ENCODE measurements around the gene KIAA1614.

The KIAA1614 gene

DNA sequence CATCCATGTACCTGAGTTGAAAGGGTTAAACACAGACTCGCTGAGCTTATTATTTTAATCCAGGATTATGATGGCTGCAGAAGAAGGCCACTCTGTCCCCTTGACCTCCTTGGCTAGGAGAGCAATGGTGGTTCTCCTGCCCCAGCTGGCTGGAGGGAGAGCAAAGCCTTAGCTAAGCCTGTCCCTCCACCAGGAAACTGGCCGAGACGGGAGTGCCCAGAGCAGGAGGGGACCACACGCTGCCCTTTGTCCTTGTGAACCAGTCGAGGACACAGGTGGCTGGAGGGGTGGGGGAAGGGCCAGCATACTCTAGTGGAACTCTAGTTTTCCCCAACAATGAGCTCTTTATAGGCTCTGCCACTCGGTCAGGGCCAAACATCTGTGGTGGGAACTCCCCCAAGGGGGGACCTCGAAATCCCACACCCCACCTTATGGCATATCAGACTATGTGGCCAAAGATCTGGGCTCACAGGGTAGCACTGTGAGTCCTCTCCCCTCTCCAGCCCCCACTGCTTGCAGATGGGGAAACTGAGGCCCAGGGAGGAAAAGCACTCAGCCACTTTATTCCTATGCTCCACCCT is 12.9 kb downstream of the KIAA1614 start:
- no peak for DNase-seq

DNA sequence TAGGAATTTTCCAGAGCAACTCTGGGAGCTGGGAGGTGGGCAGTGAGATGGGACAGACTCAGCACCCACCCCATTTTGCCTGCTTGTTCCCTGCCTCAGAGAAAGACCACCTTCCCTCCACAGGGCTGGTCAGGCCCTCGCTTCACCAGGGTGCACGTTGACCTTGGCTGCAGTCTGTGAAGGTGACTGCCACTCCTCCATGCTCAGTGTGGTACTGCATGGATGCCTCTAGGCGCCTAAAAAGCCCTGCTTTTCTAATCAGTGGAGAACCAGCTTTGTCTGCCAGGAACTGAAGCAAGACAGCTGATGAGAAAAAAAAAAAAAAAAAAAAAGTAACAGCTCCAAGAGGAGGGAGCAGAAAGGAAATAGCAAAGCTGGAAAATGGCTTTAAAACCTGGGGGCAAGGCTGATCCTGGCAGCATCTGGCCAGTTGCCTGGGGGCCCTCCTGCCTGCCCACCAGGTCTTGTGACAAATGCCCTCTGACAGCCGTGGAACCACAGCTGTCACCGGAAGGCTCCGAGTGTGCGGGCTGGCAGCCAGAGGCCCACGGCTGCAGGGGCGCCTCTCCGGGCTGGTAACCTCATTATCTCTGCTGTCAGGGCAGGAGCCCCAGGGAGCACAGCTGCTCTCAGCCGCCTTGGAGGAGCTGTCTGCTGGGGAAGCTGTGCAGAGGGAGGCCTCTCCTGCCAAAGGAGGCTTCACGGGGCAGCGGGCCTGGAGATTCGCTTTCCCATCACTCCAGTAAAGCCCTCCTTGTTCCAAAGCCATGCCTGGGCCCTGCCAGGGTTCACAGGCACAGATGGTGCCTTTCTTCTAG is 13.7 kb downstream of the KIAA1614 start:
- peak; percentile 27 for DNase-seq

DNA sequence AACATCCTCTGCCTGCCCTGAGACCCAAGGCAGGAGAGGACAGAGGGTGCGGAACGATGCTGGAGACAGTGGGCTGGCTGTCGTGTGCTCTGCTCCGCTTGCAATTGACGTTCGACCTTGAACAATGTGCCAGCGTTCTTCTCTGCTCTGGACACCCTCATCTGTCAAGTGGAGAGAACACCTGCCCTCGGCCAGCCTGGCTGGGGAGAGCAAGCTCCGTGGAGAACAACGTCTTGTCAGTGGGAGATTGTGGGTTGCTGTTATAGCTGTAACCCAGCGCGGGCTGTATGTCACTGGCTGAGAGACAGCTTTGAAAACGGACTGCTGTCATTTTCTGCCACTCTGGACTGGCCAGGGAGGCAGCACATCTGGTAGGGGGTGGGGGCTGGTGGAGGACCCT is 14.7 kb downstream of the KIAA1614 start:
- DNase-seq, result no peak

DNA sequence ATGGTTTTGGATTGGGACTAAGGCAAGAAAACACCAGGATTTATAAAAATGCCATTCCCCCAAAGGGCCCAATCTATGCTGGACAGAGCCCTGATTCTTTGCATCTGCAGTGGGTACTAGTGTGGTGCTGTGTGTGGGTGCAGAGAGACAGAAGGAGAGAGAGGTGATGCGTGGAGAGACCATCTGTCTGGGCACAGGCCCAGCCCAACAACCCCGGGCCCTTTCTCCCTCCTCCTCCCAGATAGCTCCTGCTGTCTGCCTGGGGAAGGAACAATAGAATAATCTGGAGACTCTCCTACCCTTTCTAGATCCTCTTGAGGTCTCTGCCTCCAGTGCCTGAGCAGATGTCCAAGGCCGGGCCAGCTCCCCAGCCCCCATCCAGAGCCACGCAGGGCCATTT is 15.1 kb downstream of the KIAA1614 start:
- DNase-seq, result no peak

DNA sequence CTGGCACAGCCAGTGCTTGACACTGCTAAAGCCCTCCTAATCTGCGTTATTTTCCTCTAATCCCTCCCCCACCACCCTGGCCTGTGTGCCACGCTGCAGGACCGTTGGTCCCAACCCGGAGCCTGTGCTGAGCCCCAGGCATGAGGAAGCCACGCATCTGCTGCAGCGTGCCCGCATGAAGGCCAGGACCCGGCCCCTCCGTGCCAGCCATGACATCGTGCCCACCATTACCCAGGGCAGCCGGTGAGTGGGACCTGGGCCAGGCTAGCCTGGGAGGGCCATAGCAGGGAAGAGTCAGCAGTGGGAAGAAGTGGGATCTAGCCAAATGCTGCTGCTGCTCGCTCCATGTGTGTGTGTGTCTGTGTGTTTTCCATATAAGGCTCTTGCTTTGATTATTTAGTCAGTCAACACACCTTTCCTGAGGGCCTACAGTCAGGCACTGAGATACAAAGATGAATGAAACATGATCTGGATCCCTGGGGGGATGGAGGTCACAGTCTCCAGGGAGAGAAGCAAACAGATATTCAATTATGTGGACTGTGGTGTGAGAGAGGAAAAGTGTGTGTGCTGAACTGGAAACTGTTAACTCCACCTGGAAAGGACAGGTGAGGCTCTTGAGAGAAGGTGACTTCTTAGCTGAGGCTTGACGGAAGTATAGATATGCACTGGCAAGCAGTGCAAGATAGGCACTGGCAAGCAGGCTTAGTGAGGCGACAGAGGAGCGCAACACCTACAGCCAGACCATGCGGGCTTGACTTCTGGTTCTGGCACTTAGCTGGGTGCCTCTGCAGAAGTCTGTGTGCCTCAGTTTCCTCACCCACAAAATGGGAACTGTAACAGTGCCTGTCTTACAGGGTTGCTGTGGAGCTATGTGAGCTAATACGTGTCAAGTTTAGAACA is 15.9 kb downstream of the KIAA1614 start:
- no peak for DNase-seq

DNA sequence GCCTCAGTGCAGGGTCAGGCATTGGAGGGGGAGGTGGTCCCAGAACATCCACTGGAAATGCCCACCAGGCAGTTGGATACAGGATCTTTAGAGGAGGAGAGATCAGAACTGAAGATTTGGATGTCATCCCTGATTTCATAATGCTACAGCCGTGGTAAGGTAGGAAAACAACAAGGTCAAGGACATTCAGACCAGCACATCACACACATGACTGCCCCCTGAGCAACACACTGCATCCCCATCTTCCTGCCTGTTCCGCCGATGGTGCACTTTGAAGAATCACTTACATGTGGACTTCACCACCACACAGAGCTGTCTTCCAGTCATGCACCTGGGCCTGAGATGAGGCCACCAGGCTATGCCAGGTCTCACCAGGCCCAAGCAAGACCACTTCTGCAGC is 16.7 kb downstream of the KIAA1614 start:
- DNase-seq, result no peak

DNA sequence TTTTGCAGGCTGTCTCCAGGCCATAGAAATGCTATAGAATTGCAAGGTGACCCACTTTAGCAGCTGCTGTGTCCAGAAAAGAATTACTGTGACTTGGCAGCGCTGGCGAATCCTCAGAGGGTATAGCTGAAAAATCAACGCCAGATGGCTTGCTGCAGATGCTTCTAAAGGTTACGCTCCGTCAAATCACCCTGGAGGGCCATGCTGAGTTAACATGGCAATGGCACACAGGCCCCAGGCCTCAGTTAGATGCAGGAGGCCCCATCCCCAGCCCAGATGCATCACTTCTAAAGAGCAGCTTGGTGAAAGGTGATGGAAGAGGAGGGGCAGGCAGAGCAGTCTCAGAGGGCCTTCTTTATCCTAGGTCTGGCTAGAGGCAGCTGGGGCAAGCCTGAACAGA is 18.0 kb downstream of the KIAA1614 start:
- DNase-seq, result no peak

DNA sequence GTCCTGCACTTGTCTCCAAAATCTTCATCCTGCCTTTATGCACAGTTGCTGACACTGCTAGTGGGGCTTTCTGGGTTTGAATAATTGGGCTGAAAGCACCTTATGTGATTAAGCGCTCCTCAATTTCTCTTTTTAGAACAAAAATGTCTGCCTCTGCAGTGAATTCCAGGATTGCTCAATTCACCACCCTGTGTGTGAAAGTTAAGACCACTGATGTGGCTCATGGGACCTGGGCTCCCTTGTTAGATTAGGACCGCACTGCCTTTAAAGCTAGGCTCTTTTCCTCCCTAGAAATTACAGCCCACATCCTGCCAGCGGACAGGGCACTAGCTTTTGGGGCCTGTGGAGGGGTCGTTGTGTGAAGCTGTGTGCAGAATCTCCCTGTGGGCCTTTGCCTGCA is 18.8 kb downstream of the KIAA1614 start:
- DNase-seq, result no peak

DNA sequence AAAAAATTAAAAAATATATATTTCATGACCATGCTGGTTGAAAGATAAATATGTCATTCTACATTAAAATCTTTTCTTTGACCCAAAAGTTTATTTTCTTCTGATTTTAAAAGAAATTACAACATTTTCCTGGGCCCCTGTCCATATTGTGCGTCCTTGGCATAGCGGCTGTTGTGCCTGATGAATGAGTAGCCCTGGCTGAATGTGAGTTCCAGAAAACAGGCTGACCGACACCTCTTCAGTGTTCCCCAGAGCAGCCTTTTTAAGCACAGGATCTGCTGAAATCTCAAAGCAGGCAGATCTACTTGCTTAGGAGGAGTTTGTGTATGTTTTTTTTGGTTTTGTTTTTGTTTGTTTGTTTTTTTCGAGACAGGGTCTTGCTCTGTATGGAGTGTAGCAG is 19.7 kb downstream of the KIAA1614 start:
- DNase-seq, result no peak

DNA sequence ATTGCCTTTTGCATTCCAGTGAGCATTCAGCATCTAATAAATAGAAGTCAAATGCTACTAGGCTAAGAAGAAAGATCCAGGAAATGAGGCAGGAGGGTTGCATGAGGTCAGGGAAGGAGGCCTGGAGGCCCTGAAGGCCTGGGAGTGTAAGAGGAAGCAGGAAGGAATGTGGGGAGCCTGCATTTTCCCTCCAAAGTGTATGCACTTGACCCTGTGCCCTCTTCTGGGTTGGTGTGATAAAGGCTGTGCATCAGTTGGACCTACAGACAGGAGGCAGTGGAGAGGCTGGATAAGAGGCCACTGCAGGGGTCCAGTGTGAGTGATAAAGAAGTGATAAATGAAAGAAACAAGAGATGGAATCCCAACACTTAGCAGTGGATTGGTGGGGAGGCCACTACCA is 20.4 kb downstream of the KIAA1614 start:
- DNase-seq, result no peak

DNA sequence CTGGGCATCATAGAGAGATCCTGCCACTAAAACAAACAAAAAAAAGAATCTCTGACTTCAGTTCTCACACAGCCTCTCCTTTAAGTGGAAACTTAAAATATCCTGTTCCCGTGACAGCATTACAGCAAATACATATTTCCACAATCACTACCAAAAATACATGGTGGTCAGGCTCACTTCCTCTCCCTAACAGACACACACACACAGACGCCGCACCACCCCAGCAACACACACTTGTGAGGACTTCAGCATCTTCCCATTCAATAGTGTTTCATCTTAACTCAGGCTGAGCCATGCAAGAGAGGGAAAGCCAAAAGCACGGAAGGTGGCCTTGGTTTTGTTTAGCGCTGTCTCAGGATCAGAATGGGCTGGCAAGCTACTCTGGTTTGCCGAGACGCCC is 21.9 kb downstream of the KIAA1614 start:
- DNase-seq, result no peak

DNA sequence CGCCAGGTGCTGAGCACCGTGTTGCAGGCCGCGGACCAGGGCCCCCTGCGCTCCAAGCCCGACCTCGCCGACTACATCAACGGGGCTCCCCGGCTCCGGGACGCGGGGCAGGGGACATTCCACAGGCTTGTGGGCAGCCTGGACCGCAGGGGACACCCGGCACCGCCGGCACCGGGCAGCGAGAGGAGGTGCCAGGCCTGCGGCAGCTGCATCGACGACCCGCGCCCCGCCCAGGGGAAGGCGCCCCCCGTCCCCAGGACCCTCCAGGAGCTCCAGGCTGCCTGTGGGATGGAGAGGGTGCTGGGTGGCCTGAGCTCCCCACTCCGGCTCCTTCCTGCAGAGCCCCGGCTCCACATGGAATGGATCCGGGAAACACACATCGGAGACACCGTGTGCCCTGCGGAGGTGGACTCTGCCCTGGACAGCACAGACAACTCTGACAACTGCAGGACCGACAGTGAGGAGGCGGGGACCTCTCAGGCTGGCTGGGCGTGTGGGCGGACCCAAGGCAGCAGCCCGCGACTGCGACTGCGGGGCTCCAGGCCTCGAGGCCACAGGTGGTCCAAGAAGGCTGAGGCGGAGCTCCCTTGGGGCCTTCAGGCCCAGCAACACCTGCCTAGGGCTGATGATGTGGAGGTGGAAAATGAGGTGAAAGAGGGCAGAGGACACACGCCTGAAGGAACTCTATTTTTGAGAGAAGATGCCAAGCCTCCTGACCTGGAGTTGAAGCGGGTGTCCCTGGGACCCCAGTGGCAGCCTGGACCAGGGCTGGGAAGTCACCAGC is 22.8 kb downstream of the KIAA1614 start:
- DNase-seq, result no peak

DNA sequence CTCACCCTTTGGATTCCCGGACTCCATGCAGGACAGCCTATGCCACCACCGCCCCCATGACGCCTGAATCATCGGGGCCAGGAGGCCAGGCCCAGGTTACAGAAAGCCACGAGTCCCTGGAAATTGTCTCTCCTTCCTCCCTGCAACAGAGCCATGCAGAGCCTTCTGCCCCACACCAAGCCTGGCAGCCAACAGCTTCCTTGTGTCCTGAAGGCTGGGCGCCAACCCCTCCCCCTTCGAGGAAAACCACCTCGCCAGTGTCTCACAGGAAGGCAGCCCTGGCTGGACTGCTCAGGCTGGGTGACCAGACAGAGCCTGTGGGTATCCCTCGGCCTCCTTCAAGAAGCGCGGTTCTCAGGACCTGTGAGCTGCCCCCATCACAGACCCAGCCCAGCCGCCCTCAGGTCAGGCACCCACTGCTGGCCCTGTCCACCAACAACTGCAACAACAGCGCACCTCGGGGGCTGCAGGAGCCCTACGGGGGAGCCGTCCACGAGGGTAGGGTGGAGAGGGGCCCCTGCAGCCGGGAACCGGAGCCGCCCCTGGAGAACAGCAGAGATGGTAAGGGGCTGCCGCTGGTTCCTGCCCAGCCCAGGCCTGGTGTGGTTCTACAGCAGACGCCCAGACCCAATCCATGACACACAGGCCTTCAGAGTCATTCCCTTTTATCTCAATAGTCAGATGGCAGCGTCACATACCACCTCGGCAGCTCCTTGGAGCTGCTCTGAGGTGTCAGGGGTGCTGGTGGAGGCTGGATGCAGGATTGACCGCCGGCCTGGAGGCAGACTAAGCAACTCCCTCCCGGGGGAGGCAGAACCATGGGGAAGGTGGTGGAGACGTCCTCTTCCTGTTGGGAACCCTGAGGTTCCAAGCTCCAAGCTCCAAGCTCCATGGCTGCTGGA is 23.7 kb downstream of the KIAA1614 start:
- DNase-seq, result no peak

DNA sequence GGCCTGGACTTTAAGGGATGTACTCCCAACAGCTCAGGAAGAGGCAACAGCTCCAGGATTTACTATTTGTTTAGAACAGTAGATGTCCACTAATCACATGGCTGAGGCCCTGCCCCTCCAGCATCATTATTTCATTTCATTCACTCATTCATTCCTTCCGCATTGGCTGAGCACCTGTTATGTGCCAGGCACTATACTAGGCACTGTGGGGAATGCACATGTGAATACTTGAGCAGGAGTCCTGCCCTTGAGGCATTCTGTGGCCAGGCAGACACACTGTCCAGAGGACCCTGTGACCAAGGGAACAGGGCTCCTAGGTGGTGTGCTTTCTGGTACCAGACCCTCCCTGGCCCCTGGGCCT is 24.3 kb downstream of the KIAA1614 start:
- no peak for DNase-seq

DNA sequence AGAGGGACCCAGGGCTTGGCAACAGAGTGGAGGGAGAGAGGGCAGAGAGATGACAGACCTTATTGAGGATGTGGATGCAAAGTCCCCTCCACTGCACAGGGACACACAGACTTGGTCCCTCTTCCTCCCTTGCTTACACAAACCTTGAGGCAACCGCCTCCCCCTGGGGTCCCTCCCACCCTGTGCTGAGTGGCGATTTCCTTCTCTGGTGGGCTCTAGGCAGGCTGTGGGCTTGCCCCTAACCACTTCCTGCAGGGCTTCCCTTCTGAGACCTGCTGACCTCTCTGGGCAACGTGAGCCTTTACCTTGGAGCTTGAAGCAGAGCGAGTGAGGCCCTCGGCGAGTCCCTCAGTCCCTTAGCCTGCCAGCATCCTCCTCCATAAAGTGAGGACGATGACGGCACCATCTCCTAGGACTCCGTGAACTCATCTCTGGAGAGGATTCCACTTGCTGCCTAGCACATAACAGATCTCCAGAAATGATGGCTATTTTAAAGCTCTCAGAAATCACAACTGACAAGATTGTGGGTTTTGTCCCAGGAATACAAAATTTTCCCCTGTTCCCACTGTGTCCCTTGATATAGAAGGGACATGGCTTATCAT is 25.0 kb downstream of the KIAA1614 start:
- DNase-seq, result no peak

DNA sequence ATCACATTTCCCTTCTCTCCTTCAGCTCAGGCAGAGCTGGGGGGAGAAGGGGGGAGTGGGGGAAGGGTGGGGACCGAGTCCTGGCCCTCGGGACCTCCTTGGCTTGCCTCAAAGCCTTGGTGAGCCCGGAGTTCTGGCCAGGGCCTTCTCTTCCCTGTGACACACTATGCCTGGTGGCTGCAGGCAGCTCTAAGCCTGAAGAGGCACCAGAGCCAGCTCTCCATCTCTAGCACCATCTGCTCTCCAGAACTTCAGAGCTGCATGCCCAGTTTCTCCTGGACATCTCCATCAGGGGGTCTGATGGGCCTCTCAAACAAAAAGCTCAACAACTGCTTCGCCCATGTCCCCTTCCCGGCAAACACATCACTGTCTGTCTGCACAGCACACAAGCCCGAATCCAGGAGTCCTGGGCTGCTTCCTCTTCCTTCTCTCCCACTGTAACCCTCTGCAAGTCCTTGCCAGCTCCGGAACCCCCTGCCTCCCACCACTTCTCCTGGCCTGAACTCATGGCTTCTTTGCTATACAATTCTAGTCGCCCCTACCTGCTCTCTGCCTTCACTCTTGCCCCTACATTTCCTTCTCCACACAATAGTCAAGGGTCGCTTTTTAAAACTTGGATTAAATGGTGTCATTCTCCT is 26.5 kb downstream of the KIAA1614 start:
- DNase-seq, result no peak

DNA sequence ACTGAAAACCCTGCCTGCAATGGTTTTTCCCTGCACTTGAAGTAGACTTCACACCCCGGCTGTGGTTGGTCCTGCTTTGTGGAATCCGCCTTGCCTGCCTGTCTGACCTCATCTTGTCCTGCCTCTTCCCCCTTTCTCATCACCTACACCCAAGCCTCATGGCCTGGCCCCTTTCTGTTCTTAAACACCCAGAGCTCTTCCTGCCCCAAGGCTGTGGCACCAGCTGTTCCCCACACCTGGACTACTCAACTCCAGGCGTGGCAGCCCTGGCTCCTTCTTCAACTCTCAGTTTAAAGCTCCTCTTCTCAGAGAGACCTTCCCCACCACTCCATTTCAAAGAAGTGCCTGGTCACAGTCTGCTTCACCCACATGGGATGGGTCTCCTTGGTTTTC is 27.0 kb downstream of the KIAA1614 start:
- DNase-seq, result no peak

DNA sequence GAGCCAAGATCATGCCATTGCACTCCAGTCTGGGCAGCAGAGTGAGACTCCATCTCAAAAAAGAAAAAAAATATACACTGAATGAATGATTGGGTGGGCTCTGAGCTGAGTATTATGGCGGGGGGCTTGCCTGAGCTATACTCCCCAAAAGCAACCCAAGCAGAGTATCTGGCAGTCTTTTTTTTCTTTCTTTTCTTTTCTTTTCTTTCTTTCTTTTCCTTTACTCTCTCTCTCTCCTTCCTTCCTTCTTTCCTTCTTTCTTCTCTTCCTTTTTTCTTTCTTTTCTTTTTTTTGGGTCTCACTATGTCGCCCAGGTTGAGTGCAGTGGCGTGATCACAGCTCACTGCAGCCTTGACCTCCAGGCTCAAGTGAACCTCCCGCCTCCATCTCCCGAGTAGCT is 27.7 kb downstream of the KIAA1614 start:
- no peak for DNase-seq

DNA sequence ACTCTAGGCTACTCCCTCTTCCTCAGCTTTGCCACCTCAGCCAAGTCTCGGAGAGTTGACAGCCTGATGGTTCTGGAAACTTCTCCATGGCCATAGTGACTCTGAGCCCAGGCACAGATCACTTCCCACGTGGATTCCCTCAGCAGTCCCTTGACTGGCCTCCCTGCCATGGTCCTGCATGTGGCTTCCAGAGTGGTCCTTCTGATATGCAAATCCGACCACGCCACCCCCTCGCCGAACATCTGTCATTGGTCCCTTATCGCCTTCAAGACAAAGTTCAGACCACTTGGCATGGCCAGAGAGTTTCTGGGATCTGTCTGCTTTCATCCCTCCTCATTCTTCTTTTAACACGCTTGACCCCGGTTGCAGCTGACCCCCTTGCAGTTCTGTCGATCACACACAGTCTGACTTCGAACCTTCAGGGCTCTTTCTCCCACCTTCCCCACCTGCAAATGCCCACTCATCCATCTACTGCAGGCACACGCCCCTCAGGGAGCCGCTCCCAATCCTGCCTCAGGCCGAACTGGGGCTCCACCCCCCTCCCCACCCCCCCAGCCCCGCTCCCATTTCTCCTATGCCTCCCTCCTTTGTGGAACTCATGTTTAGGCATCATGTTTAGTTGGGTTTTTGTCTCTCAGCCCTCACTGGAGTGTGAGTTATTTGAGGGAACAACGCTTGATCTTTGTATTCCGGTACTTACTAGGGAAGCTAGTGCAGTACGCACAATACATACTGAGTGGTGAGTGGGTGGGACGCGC is 29.0 kb downstream of the KIAA1614 start:
- DNase-seq, result no peak

DNA sequence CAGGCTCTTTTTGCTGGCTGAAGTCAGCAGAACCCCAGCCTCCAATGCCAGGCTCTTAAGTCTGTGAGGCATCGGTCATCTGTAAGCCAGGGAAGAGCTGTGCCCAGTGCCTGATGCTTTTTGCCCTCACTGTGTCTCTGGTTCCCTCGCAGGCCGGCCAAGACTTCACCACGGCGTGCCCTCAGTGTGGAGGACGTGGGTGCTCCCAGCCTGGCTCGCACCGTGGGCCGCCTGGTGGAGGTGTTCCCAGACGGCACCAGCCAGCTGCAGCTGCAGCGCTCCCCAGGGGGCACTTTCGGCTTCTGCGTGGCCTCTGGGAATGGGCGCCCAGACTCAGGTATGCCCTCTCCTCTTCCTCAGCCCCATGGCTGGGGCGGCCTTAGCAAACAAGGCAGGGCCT is 32.5 kb downstream of the KIAA1614 start:
- DNase-seq, result no peak

All from stimulated activated CD8-positive, alpha-beta memory T cell treated with anti-CD3 and anti-CD28 coated beads, Interleukin-4, amount 100 ng/mL, for 48 hours (primary cell).